ENCODE data around the gene MYBBP1A. TPM values are rescaled to one million over a fixed set of nuclear protein-coding genes. Genes with fewer than 3 reads are reported as not detected.

Gene MYBBP1A
- total and polyA plus RNA-seq, 2 of the 8 experiments (the other 6 are each of a cell fraction or from before 2014, with no cell fraction given), result 46.8 to 151 TPM

Other genes with a start within 250 kb of the MYBBP1A start
- 168 and 170 TPM in 2 replicates for gene UBE2G1, start 188.7 kb downstream of the MYBBP1A start, total RNA-seq (2021; fragmentation: NEBNext Ultra II Directional; extraction: Animal tissue kit (Norgen Biotek cat#: 25700))
- 57.8 and 73.9 TPM in 2 replicates for gene UBE2G1, start 188.7 kb downstream of the MYBBP1A start, polyA plus RNA-seq (2011; rRNA removed)
- gene SPNS3, start 121.4 kb downstream of the MYBBP1A start, total RNA-seq (2021; fragmentation: NEBNext Ultra II Directional; extraction: Animal tissue kit (Norgen Biotek cat#: 25700)), result not detected in 2 replicates
- gene SPNS3, start 121.4 kb downstream of the MYBBP1A start, polyA plus RNA-seq (2011; rRNA removed), result 0.08 TPM in 1 of 2 replicates, not detected in the other
- 0.98 and 1.5 TPM in 2 replicates for gene SPNS2, start 56.5 kb downstream of the MYBBP1A start, total RNA-seq (2021; fragmentation: NEBNext Ultra II Directional; extraction: Animal tissue kit (Norgen Biotek cat#: 25700))
- 1.2 and 1.9 TPM in 2 replicates for gene SPNS2, start 56.5 kb downstream of the MYBBP1A start, polyA plus RNA-seq (2011; rRNA removed)
- gene GGT6, start 5.2 kb upstream of the MYBBP1A start, total RNA-seq (2021; fragmentation: NEBNext Ultra II Directional; extraction: Animal tissue kit (Norgen Biotek cat#: 25700)), result not detected in 2 replicates
- gene GGT6, start 5.2 kb upstream of the MYBBP1A start, polyA plus RNA-seq (2011; rRNA removed), result 0.18 and 0.30 TPM in 2 replicates
- 3.7 and 4.5 TPM in 2 replicates for gene SMTNL2, start 29.1 kb upstream of the MYBBP1A start, total RNA-seq (2021; fragmentation: NEBNext Ultra II Directional; extraction: Animal tissue kit (Norgen Biotek cat#: 25700))
- gene SMTNL2, start 29.1 kb upstream of the MYBBP1A start, polyA plus RNA-seq (2011; rRNA removed), result 3.6 and 4.6 TPM in 2 replicates
- gene ALOX15, start 86.3 kb upstream of the MYBBP1A start, total RNA-seq (2021; fragmentation: NEBNext Ultra II Directional; extraction: Animal tissue kit (Norgen Biotek cat#: 25700)), result 1.5 TPM in 2 replicates
- 1.7 and 2.2 TPM in 2 replicates for gene ALOX15, start 86.3 kb upstream of the MYBBP1A start, polyA plus RNA-seq (2011; rRNA removed)
- gene PELP1, start 148.8 kb upstream of the MYBBP1A start, total RNA-seq (2021; fragmentation: NEBNext Ultra II Directional; extraction: Animal tissue kit (Norgen Biotek cat#: 25700)), result 184 and 185 TPM in 2 replicates
- gene PELP1, start 148.8 kb upstream of the MYBBP1A start, polyA plus RNA-seq (2011; rRNA removed), result 75.6 and 160 TPM in 2 replicates
- gene ARRB2, start 155.2 kb upstream of the MYBBP1A start, total RNA-seq (2021; fragmentation: NEBNext Ultra II Directional; extraction: Animal tissue kit (Norgen Biotek cat#: 25700)), result 95.6 and 101 TPM in 2 replicates
- 72.4 and 96.0 TPM in 2 replicates for gene ARRB2, start 155.2 kb upstream of the MYBBP1A start, polyA plus RNA-seq (2011; rRNA removed)
- 18.8 and 21.6 TPM in 2 replicates for gene MED11, start 176.0 kb upstream of the MYBBP1A start, total RNA-seq (2021; fragmentation: NEBNext Ultra II Directional; extraction: Animal tissue kit (Norgen Biotek cat#: 25700))
- gene MED11, start 176.0 kb upstream of the MYBBP1A start, polyA plus RNA-seq (2011; rRNA removed), result 36.0 and 40.0 TPM in 2 replicates
- 0.48 and 0.58 TPM in 2 replicates for gene ZMYND15, start 184.4 kb upstream of the MYBBP1A start, total RNA-seq (2021; fragmentation: NEBNext Ultra II Directional; extraction: Animal tissue kit (Norgen Biotek cat#: 25700))
- 0.53 and 0.86 TPM in 2 replicates for gene ZMYND15, start 184.4 kb upstream of the MYBBP1A start, polyA plus RNA-seq (2011; rRNA removed)
- 3.5 and 3.9 TPM in 2 replicates for gene CXCL16, start 184.5 kb upstream of the MYBBP1A start, total RNA-seq (2021; fragmentation: NEBNext Ultra II Directional; extraction: Animal tissue kit (Norgen Biotek cat#: 25700))
- 4.8 and 5.2 TPM in 2 replicates for gene CXCL16, start 184.5 kb upstream of the MYBBP1A start, polyA plus RNA-seq (2011; rRNA removed)
- gene TM4SF5, start 216.5 kb upstream of the MYBBP1A start, total RNA-seq (2021; fragmentation: NEBNext Ultra II Directional; extraction: Animal tissue kit (Norgen Biotek cat#: 25700)), result not detected in 2 replicates
- gene TM4SF5, start 216.5 kb upstream of the MYBBP1A start, polyA plus RNA-seq (2011; rRNA removed), result not detected in 2 replicates
- gene VMO1, start 231.0 kb upstream of the MYBBP1A start, total RNA-seq (2021; fragmentation: NEBNext Ultra II Directional; extraction: Animal tissue kit (Norgen Biotek cat#: 25700)), result not detected in 2 replicates
- 0.30 and 0.78 TPM in 2 replicates for gene VMO1, start 231.0 kb upstream of the MYBBP1A start, polyA plus RNA-seq (2011; rRNA removed)
- gene GLTPD2, start 233.6 kb upstream of the MYBBP1A start, total RNA-seq (2021; fragmentation: NEBNext Ultra II Directional; extraction: Animal tissue kit (Norgen Biotek cat#: 25700)), result not detected in 2 replicates
- gene GLTPD2, start 233.6 kb upstream of the MYBBP1A start, polyA plus RNA-seq (2011; rRNA removed), result 0.06 TPM in 1 of 2 replicates, not detected in the other
- 264 and 278 TPM in 2 replicates for gene PSMB6, start 240.8 kb upstream of the MYBBP1A start, total RNA-seq (2021; fragmentation: NEBNext Ultra II Directional; extraction: Animal tissue kit (Norgen Biotek cat#: 25700))
- gene PSMB6, start 240.8 kb upstream of the MYBBP1A start, polyA plus RNA-seq (2011; rRNA removed), result 635 and 737 TPM in 2 replicates